Measurements from ENCODE around the gene STAP2.

- TF ChIP-seq, protein P1, sequence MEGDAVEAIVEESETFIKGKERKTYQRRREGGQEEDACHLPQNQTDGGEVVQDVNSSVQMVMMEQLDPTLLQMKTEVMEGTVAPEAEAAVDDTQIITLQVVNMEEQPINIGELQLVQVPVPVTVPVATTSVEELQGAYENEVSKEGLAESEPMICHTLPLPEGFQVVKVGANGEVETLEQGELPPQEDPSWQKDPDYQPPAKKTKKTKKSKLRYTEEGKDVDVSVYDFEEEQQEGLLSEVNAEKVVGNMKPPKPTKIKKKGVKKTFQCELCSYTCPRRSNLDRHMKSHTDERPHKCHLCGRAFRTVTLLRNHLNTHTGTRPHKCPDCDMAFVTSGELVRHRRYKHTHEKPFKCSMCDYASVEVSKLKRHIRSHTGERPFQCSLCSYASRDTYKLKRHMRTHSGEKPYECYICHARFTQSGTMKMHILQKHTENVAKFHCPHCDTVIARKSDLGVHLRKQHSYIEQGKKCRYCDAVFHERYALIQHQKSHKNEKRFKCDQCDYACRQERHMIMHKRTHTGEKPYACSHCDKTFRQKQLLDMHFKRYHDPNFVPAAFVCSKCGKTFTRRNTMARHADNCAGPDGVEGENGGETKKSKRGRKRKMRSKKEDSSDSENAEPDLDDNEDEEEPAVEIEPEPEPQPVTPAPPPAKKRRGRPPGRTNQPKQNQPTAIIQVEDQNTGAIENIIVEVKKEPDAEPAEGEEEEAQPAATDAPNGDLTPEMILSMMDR (conservative IDR thresholded peaks at IDR 0.05 in 1 of 2, IDR thresholded peaks at IDR 0.05 in 1 of 2; ENCODE audit: extremely low read depth in 1 of 2, insufficient read depth in 1 of 2, low read depth in 1 of 2, low read length in 2 of 2), result no peak
- TF ChIP-seq EZH2 (IDR thresholded peaks at IDR 0.05; ENCODE audit: borderline replicate concordance, low read length), result no peak
Measured at GRCh38 chr19:4322942-4323665, 15.5 kb downstream of the STAP2 start.
